Lower leg skin (tissue), 3 donors: ENCODE data around the gene COX19.

Source experiments
- CTCF ChIP-seq, 3 donors: fragments of 450-650 bp; IDR thresholded peaks; one replicate each; pipeline ENCODE4 v1.5.1; 2016; ENCODE audit warnings: antibody characterized with exemption in 3 of 3, mild to moderate bottlenecking in 3 of 3, moderate library complexity in 2 of 3
- POLR2A ChIP-seq, 2 donors: fragments of 450-650 bp; IDR thresholded peaks; one replicate each; pipeline ENCODE4 v1.6.1; 2016 to 2017; ENCODE audit warnings: antibody characterized with exemption in 2 of 2, mild to moderate bottlenecking in 1 of 2, moderate library complexity in 1 of 2

DNA sequence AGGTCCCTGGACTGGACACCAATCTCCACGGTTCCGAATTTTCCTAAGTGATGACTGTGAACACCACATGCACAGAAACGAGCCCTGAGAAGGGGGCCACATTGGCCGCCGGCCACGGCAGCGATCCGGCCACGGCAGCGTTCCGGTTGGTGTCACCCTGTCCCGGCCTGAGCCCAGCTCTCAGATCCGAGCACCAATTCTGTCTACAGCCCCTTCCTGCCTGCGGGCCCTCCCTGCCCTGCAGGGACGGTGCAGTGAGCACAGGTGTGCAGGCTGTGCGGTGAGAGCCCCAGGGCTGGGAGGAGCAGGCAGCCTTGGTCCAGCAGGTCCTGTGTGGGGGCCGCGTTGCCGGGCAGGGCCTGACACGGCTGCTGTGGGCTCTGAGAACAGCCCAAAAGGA lies 39.3 kb upstream of the COX19 start:
- TF ChIP-seq CTCF (IDR thresholded peaks at IDR 0.05) (no peak), POLR2A (IDR thresholded peaks at IDR 0.05) (no peak)
